ENCODE results near the gene DUSP23. TPM values are rescaled to one million over a fixed set of nuclear protein-coding genes. Genes with fewer than 3 reads are reported as not detected.

DUSP23 gene
- total RNA-seq, 4 donors from 2014 or later = 43.2 to 75.2 (median 50.1) TPM

- Histone ChIP-seq H3K4me3 (peak overlapping the region in 1 of 4 donors; percentile 22), H3K27me3 (no peaks in the 10 kb centered on the region), H3K4me1 (peaks cover 16 to 29% (median 18%) of the 10 kb centered on the region in 4 donors), H3K27ac (replicated peaks in 1 of 4) (peak overlapping the region in 3 of 4 donors; percentile 8 to 84 (median 20)), H3K9me3 (no peaks in the 10 kb centered on the region), H3K36me3 (no peaks in the 10 kb centered on the region)
- intact Hi-C loops (cut with DNase I) = no loop called here
- 59% methylated on average over 2 of the region's 2 CpGs for WGBS
- DNase-seq (ENCODE audit: extremely low spot score) = no peak
- peak; percentile 13 to 57 for TF ChIP-seq POLR2AphosphoS5 (IDR thresholded peaks at IDR 0.05)
- no peak for TF ChIP-seq EP300 (IDR thresholded peaks at IDR 0.05)
Measured at GRCh38 chr1:159779403-159779851, 1.3 kb upstream of the DUSP23 start.

- no peaks in the 10 kb centered on the region for H3K9me3 ChIP-seq
- peak overlapping the region in 3 of 4 donors; percentile 79 to 84 (median 83) for H3K27ac ChIP-seq (replicated peaks in 1 of 4)
- H3K36me3 ChIP-seq = no peaks in the 10 kb centered on the region
- peak overlapping the region; percentile 70 to 95 (median 76) for H3K4me3 ChIP-seq
- intact Hi-C loops (cut with DNase I) = loop anchor here (5.0 to 10.0 kb wide), 3 partner anchors 110 to 617 kb away; partner anchors contain the start of gene PIGM
- no peaks in the 10 kb centered on the region for H3K27me3 ChIP-seq
- 91% methylated on average over 11 of the region's 12 CpGs for WGBS
- TF ChIP-seq POLR2AphosphoS5 (IDR thresholded peaks at IDR 0.05) (no peak), CTCF (IDR thresholded peaks at IDR 0.05) (no peak), EP300 (IDR thresholded peaks at IDR 0.05) (no peak)
- peaks cover 15 to 29% (median 17%) of the 10 kb centered on the region in 4 donors for H3K4me1 ChIP-seq
- DNase-seq (ENCODE audit: extremely low spot score) = no peak
Measured at GRCh38 chr1:159781992-159782391, 1.2 kb downstream of the DUSP23 start.

- no peak for TF ChIP-seq POLR2AphosphoS5 (IDR thresholded peaks at IDR 0.05)
- TF ChIP-seq EP300 (IDR thresholded peaks at IDR 0.05) = no peak
- TF ChIP-seq POLR2A (IDR thresholded peaks at IDR 0.05; ENCODE audit: low read depth) = no peak
- no peak for TF ChIP-seq CTCF (IDR thresholded peaks at IDR 0.05)
- Histone ChIP-seq H3K9me3 (no peaks in the 10 kb centered on the region), H3K4me3 (no peak overlapping the region), H3K27me3 (no peaks in the 10 kb centered on the region), H3K4me1 (peaks cover 15 to 29% (median 17%) of the 10 kb centered on the region in 4 donors), H3K36me3 (no peaks in the 10 kb centered on the region), H3K27ac (replicated peaks in 1 of 4) (no peak overlapping the region)
- intact Hi-C loops (cut with DNase I) = loop anchor here (5.0 to 10.0 kb wide), 3 partner anchors 109 to 619 kb away; partner anchors contain the start of gene PIGM
- no peak for DNase-seq (ENCODE audit: extremely low spot score)
- 64% methylated on average over 1 of the region's 1 CpG for WGBS
Measured at GRCh38 chr1:159783724-159784123, 3.0 kb downstream of the DUSP23 start.

GRCh38 chr1:159786465-159786864 lies 5.7 kb downstream of the DUSP23 start:
- no peak overlapping the region for H3K4me3 ChIP-seq
- no peak overlapping the region for H3K27ac ChIP-seq (replicated peaks in 1 of 4)
- H3K27me3 ChIP-seq = peaks cover 0 to 10% (median 0%) of the 10 kb centered on the region in 4 donors
- DNase-seq (ENCODE audit: extremely low spot score) = no peak
- H3K36me3 ChIP-seq = no peaks in the 10 kb centered on the region
- H3K9me3 ChIP-seq = no peaks in the 10 kb centered on the region
- peaks cover 5 to 8% (median 6%) of the 10 kb centered on the region in 4 donors for H3K4me1 ChIP-seq
- intact Hi-C loops (cut with DNase I) = loop anchor here (10.0 kb wide), 1 partner anchor 622 kb away; no protein-coding TSS in a partner anchor
- WGBS = 37% methylated on average over 3 of the region's 3 CpGs
- TF ChIP-seq CTCF (IDR thresholded peaks at IDR 0.05) (no peak), EP300 (IDR thresholded peaks at IDR 0.05) (no peak), POLR2AphosphoS5 (IDR thresholded peaks at IDR 0.05) (no peak), POLR2A (IDR thresholded peaks at IDR 0.05; ENCODE audit: low read depth) (no peak)

GRCh38 chr1:159786966-159787365 lies 6.2 kb downstream of the DUSP23 start:
- Histone ChIP-seq H3K27ac (replicated peaks in 1 of 4) (no peak overlapping the region), H3K4me1 (peaks cover 0 to 3% (median 1%) of the 10 kb centered on the region in 4 donors), H3K4me3 (no peak overlapping the region), H3K27me3 (peaks cover 0 to 15% (median 0%) of the 10 kb centered on the region in 4 donors), H3K36me3 (no peaks in the 10 kb centered on the region), H3K9me3 (no peaks in the 10 kb centered on the region)
- TF ChIP-seq CTCF (IDR thresholded peaks at IDR 0.05) (no peak), POLR2A (IDR thresholded peaks at IDR 0.05; ENCODE audit: low read depth) (no peak), POLR2AphosphoS5 (IDR thresholded peaks at IDR 0.05) (no peak), EP300 (IDR thresholded peaks at IDR 0.05) (no peak)
- intact Hi-C loops (cut with DNase I) = loop anchor here (10.0 kb wide), 1 partner anchor 622 kb away; no protein-coding TSS in a partner anchor
- DNase-seq (ENCODE audit: extremely low spot score) = no peak
- WGBS = 52% methylated on average over 2 of the region's 3 CpGs
